ENCODE results near the gene CCDC134. TPM values are rescaled to one million over a fixed set of nuclear protein-coding genes. Genes with fewer than 3 reads are reported as not detected.
"Not testable (repeated sequence)": the region's sequence is repeated elsewhere in the genome, so short reads cannot be mapped to it uniquely, and the experiment has no call there.

The CCDC134 gene
- polyA plus RNA-seq, 4 donors = 2.2 to 7.6 (median 3.7) TPM

DNA sequence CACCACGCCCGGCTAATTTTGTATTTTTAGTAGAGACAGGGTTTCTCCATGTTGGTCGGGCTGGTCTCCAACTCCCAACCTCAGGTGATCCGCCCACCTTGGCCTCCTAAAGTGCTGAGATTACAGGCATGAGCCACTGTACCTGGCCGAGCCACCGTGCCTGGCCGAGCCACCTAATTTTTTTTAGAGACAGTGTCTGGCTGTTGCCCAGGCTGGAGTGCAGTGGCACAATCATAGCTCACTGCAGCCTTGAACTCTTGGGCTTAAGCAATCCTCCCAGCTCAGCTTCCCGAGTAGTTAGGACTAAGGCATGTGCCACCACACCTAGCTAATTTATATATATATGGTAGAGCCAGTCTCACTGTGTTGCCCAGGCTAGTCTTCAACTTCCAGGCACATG lies 35.0 kb downstream of the CCDC134 start:
- H3K27me3 ChIP-seq (ENCODE audit: control insufficient read depth in 3 of 3, insufficient read depth in 3 of 3, low read length in 3 of 3); DNase-seq; FAIRE-seq; H3K4me1 ChIP-seq (ENCODE audit: control insufficient read depth in 3 of 3, insufficient read depth in 2 of 3, low read depth in 1 of 3, low read length in 2 of 3); H3K9me3 ChIP-seq (ENCODE audit: control insufficient read depth in 2 of 2, insufficient read depth in 1 of 2, low read depth in 1 of 2, low read length in 1 of 2); H3K27ac ChIP-seq (ENCODE audit: low read depth in 1 of 3, low read length in 2 of 3); H3K4me3 ChIP-seq (ENCODE audit: low read depth in 1 of 3, low read length in 3 of 3): not testable (repeated sequence)
- H3K36me3 ChIP-seq (ENCODE audit: control insufficient read depth in 3 of 3, insufficient read depth in 2 of 3, low read depth in 1 of 3, low read length in 3 of 3) = peaks cover 0 to 21% (median 0%) of the 10 kb centered on the region in 3 donors
- WGBS, 3 donors = 80 to 92% (median 85%) methylated on average over 6 to 8 of the region's 8 CpGs

DNA sequence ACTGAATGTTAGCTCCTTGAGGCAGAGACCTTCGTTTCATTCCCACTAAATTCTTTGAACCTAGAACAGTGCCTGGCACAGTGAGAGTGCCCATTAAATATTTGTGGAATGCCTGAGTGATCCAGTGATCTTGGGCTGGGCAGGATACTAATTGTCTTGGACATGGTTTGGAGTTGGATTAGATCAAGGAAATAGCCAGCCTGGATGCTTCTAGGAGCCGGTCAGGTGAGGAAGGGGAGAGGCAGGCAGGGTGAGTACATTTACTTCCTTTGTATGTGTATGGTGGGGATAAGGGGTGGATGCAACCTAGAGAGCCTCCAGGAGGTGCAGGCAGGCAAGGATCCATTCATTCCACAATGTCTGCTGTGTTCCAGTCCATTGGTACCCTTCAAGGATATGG lies 36.1 kb downstream of the CCDC134 start:
- WGBS, 3 donors = 84 to 95% (median 90%) methylated on average over 2 of the region's 2 CpGs
- Histone ChIP-seq H3K4me3 (ENCODE audit: low read depth in 1 of 3, low read length in 3 of 3) (no peak overlapping the region), H3K4me1 (ENCODE audit: control insufficient read depth in 3 of 3, insufficient read depth in 2 of 3, low read depth in 1 of 3, low read length in 2 of 3) (peaks cover 6 to 16% (median 12%) of the 10 kb centered on the region in 3 donors), H3K36me3 (ENCODE audit: control insufficient read depth in 3 of 3, insufficient read depth in 2 of 3, low read depth in 1 of 3, low read length in 3 of 3) (peaks cover 0 to 25% (median 0%) of the 10 kb centered on the region in 3 donors), H3K27ac (ENCODE audit: low read depth in 1 of 3, low read length in 2 of 3) (no peak overlapping the region), H3K9me3 (ENCODE audit: control insufficient read depth in 2 of 2, insufficient read depth in 1 of 2, low read depth in 1 of 2, low read length in 1 of 2) (no peaks in the 10 kb centered on the region), H3K27me3 (ENCODE audit: control insufficient read depth in 3 of 3, insufficient read depth in 3 of 3, low read length in 3 of 3) (no peaks in the 10 kb centered on the region)
- DNase-seq (no peak), FAIRE-seq (no peak)

DNA sequence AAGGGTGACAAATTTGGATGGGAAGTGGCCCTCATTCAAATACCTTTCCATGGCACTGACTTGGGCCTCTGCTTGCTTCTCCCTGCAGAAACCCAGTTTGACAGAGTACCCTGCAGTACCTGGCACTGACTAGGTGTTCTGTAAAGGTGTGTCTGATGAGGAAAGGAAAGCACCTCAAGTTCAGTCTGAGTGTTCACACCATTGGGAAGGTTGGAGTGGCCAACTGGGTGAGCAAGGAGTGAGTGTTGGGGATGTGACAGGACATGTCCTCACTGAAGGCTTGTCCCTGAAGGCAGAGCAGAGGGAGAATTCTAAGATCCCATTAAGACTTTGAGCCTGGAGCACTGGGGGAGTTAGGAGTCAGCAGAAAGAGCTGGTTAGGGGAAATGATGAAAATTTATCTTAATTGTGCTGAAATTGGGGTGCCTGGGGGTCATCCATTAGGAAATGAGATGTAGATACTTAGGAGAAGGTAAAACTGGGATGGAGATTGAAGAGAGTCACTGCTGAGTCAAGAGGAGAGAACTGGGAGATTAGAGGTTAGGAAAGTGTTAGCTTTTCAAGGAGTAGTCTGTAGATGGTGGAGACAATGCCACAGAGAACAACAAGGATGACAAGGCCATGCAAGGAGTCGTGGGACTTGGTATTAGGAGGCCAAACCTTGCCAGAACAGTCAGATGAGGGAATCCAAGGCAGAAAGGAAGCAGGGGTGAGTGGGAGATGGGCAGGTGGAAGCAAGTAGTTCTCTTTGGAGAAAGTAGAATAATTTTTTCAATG lies 38.6 kb downstream of the CCDC134 start:
- Histone ChIP-seq H3K27me3 (ENCODE audit: control insufficient read depth in 3 of 3, insufficient read depth in 3 of 3, low read length in 3 of 3) (no peaks in the 10 kb centered on the region), H3K36me3 (ENCODE audit: control insufficient read depth in 3 of 3, insufficient read depth in 2 of 3, low read depth in 1 of 3, low read length in 3 of 3) (peaks cover 0 to 29% (median 0%) of the 10 kb centered on the region in 3 donors), H3K9me3 (ENCODE audit: control insufficient read depth in 2 of 2, insufficient read depth in 1 of 2, low read depth in 1 of 2, low read length in 1 of 2) (no peaks in the 10 kb centered on the region), H3K27ac (ENCODE audit: low read depth in 1 of 3, low read length in 2 of 3) (peak overlapping the region in 1 of 3 donors; percentile 34), H3K4me1 (ENCODE audit: control insufficient read depth in 3 of 3, insufficient read depth in 2 of 3, low read depth in 1 of 3, low read length in 2 of 3) (peaks cover 6 to 20% (median 16%) of the 10 kb centered on the region in 3 donors), H3K4me3 (ENCODE audit: low read depth in 1 of 3, low read length in 3 of 3) (no peak overlapping the region)
- DNase-seq = no peak
- WGBS, 3 donors = 48 to 72% (median 63%) methylated on average over 1 of the region's 1 CpG
- FAIRE-seq = no peak

DNA sequence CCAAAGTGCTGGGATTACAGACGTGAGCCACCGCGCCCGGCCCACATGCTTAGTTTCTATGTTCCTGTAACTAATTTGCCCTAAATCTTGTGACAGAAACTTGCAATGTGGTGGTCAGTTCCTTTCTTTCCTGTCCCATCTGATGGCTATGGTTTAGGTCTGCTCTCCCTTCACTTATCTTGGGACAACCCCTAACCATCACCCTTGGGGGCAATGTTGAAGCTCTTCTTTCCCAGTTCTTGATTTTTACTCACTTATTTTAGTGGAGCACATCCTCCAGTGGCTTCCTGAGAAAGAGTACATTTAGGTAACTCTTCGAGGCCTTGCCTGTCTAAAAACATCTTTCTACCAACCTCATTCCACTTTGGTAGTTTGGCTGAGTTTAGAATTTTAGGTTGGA lies 39.7 kb downstream of the CCDC134 start:
- DNase-seq (no peak), FAIRE-seq (no peak)
- H3K27me3 ChIP-seq (ENCODE audit: control insufficient read depth in 3 of 3, insufficient read depth in 3 of 3, low read length in 3 of 3) = no peaks in the 10 kb centered on the region
- H3K36me3 ChIP-seq (ENCODE audit: control insufficient read depth in 3 of 3, insufficient read depth in 2 of 3, low read depth in 1 of 3, low read length in 3 of 3) = peaks cover 0 to 29% (median 0%) of the 10 kb centered on the region in 3 donors
- H3K4me1 ChIP-seq (ENCODE audit: control insufficient read depth in 3 of 3, insufficient read depth in 2 of 3, low read depth in 1 of 3, low read length in 2 of 3) = peaks cover 4 to 16% (median 12%) of the 10 kb centered on the region in 3 donors
- no peak overlapping the region for H3K4me3 ChIP-seq (ENCODE audit: low read depth in 1 of 3, low read length in 3 of 3)
- no peaks in the 10 kb centered on the region for H3K9me3 ChIP-seq (ENCODE audit: control insufficient read depth in 2 of 2, insufficient read depth in 1 of 2, low read depth in 1 of 2, low read length in 1 of 2)
- no peak overlapping the region for H3K27ac ChIP-seq (ENCODE audit: low read depth in 1 of 3, low read length in 2 of 3)
- 91 to 92% (median 92%) methylated on average over 5 of the region's 5 CpGs for WGBS, 3 donors

DNA sequence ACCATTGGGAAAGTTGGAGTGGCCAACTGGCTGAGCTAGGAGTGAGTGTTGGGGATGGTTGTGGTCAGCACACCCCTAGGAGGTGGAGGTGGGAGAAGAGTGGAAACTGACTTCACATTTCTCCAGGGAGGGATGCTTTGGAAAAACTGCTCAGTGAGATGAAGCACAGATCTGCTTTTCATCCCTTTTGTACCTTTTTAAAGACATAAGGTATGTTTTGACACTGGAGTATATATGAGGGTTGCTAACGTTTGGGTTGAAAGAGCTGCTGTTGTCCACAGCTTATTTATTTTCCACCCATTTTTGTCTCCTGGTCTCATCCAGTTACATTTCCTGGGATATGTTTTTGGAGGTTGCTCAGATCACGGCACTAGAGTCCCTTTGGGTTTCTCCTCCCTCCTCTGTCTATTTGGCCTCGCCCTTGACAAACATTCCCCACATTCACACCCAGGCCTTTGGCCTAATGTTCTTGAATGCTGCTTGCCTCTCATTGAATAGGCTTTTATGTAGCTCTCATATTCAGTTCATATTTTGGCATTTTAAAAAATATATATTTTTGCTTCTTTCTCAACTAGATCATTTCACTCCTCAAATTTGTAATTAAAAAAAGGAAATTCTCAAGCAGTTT lies 40.7 kb downstream of the CCDC134 start:
- FAIRE-seq (no peak), DNase-seq (peak in 1 of 2 donors; percentile 75)
- no peaks in the 10 kb centered on the region for H3K27me3 ChIP-seq (ENCODE audit: control insufficient read depth in 3 of 3, insufficient read depth in 3 of 3, low read length in 3 of 3)
- peaks cover 4 to 19% (median 15%) of the 10 kb centered on the region in 3 donors for H3K4me1 ChIP-seq (ENCODE audit: control insufficient read depth in 3 of 3, insufficient read depth in 2 of 3, low read depth in 1 of 3, low read length in 2 of 3)
- H3K36me3 ChIP-seq (ENCODE audit: control insufficient read depth in 3 of 3, insufficient read depth in 2 of 3, low read depth in 1 of 3, low read length in 3 of 3) = peaks cover 0 to 22% (median 0%) of the 10 kb centered on the region in 3 donors
- H3K4me3 ChIP-seq (ENCODE audit: low read depth in 1 of 3, low read length in 3 of 3) = no peak overlapping the region
- H3K9me3 ChIP-seq (ENCODE audit: control insufficient read depth in 2 of 2, insufficient read depth in 1 of 2, low read depth in 1 of 2, low read length in 1 of 2) = no peaks in the 10 kb centered on the region
- peak overlapping the region in 1 of 3 donors; percentile 78 for H3K27ac ChIP-seq (ENCODE audit: low read depth in 1 of 3, low read length in 2 of 3)
- WGBS, 3 donors = 7 to 40% (median 35%) methylated on average over 3 of the region's 3 CpGs

DNA sequence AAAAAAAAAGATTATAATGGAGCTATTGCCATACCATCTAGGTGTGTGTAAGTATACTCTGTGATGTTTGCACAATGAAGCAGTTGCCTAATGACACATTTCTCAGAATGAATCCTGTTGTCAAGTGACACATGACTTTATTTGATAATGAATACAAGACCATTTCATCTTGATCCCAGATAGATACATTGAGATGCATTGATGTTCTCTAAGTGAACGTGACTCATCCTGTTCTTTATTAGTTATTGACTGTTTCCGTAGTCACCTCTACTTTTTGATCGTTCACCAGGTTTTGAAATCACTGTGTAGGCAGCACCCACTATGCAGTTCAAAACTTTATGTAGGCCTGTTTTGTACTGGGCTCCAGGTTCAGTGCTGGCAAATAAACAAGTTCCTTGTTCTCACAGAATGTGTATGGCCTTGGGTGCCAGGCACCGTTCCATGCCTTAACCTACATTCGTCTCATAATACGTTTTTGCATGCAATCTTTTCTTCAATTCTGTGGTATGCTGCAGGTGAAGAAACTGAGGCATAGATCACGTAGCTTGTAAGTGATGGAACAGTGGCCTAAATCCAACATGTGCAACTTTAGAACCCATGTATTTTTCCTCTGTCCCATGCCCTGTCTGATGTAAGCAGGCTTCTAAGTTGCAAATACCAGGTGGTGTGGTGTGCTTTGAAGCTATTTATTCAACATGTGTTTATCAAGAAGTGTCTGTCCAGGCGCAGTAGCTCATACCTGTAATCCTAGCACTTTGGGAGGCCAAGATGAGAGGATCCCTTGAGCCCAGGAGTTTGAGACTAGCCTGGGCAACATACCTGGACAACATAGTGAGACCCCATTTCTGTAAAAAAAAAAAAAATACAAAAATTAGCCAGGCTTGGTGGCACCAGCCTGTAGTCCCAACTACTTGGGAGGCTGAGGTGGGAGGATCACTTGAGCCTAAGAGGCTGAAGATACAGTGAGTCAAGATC lies 42.8 kb downstream of the CCDC134 start:
- Histone ChIP-seq H3K9me3 (ENCODE audit: control insufficient read depth in 2 of 2, insufficient read depth in 1 of 2, low read depth in 1 of 2, low read length in 1 of 2) (no peaks in the 10 kb centered on the region), H3K27ac (ENCODE audit: low read depth in 1 of 3, low read length in 2 of 3) (no peak overlapping the region), H3K36me3 (ENCODE audit: control insufficient read depth in 3 of 3, insufficient read depth in 2 of 3, low read depth in 1 of 3, low read length in 3 of 3) (peaks cover 0 to 17% (median 0%) of the 10 kb centered on the region in 3 donors), H3K4me3 (ENCODE audit: low read depth in 1 of 3, low read length in 3 of 3) (no peak overlapping the region), H3K27me3 (ENCODE audit: control insufficient read depth in 3 of 3, insufficient read depth in 3 of 3, low read length in 3 of 3) (no peaks in the 10 kb centered on the region), H3K4me1 (ENCODE audit: control insufficient read depth in 3 of 3, insufficient read depth in 2 of 3, low read depth in 1 of 3, low read length in 2 of 3) (peaks cover 5 to 25% (median 11%) of the 10 kb centered on the region in 3 donors)
- DNase-seq = no peak
- WGBS, 3 donors = 67 to 81% (median 78%) methylated on average over 8 of the region's 8 CpGs
- no peak for FAIRE-seq

DNA sequence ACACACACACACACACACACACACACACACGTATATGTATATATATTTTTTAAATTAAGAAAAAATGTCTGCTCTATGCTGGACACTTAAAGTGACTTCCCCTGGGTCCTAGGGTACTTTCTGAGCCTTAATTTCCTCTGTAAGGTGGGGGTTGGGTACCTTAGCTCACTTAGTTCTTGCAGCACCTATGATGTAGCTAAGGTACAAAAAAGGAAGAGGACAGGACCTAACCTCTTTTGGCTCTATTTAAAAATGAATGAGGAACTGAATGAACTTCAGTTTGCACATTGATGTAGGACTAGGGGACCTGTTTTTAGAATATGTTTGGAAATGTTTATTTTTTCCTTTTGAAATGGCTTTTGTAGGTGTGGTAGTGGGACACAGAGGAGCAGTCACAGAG lies 43.6 kb downstream of the CCDC134 start:
- Histone ChIP-seq H3K4me1 (ENCODE audit: control insufficient read depth in 3 of 3, insufficient read depth in 2 of 3, low read depth in 1 of 3, low read length in 2 of 3) (peaks cover 8 to 29% (median 14%) of the 10 kb centered on the region in 3 donors), H3K9me3 (ENCODE audit: control insufficient read depth in 2 of 2, insufficient read depth in 1 of 2, low read depth in 1 of 2, low read length in 1 of 2) (no peaks in the 10 kb centered on the region), H3K4me3 (ENCODE audit: low read depth in 1 of 3, low read length in 3 of 3) (no peak overlapping the region), H3K27ac (ENCODE audit: low read depth in 1 of 3, low read length in 2 of 3) (no peak overlapping the region), H3K27me3 (ENCODE audit: control insufficient read depth in 3 of 3, insufficient read depth in 3 of 3, low read length in 3 of 3) (no peaks in the 10 kb centered on the region), H3K36me3 (ENCODE audit: control insufficient read depth in 3 of 3, insufficient read depth in 2 of 3, low read depth in 1 of 3, low read length in 3 of 3) (peaks cover 0 to 12% (median 0%) of the 10 kb centered on the region in 3 donors)
- WGBS, 3 donors = 58 to 92% (median 64%) methylated on average over 1 of the region's 1 CpG
- DNase-seq (no peak), FAIRE-seq (no peak)

DNA sequence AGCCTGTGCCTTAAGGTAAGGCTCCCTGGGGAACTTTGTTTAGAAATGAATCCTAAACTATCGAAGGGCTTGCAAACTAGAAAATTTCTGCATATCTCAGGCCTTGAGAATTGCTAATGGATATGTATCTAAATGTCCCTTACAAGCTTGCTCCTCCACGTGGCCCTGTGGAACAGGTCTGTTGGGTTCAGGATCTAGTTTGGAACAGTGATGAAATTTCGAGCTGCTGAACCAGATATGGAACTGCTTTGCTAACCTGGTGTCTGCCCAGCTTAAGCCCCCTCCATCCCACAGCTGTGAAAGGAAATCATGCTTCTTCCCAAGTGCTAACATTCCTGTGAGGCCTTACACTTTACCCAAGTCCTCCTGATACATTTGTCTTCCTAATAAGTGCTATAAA lies 44.0 kb downstream of the CCDC134 start:
- no peak for DNase-seq
- Histone ChIP-seq H3K36me3 (ENCODE audit: control insufficient read depth in 3 of 3, insufficient read depth in 2 of 3, low read depth in 1 of 3, low read length in 3 of 3) (peaks cover 0 to 15% (median 0%) of the 10 kb centered on the region in 3 donors), H3K4me3 (ENCODE audit: low read depth in 1 of 3, low read length in 3 of 3) (no peak overlapping the region), H3K9me3 (ENCODE audit: control insufficient read depth in 2 of 2, insufficient read depth in 1 of 2, low read depth in 1 of 2, low read length in 1 of 2) (no peaks in the 10 kb centered on the region), H3K4me1 (ENCODE audit: control insufficient read depth in 3 of 3, insufficient read depth in 2 of 3, low read depth in 1 of 3, low read length in 2 of 3) (peaks cover 7 to 29% (median 14%) of the 10 kb centered on the region in 3 donors), H3K27ac (ENCODE audit: low read depth in 1 of 3, low read length in 2 of 3) (no peak overlapping the region), H3K27me3 (ENCODE audit: control insufficient read depth in 3 of 3, insufficient read depth in 3 of 3, low read length in 3 of 3) (no peaks in the 10 kb centered on the region)
- WGBS, 3 donors = 29 to 52% (median 50%) methylated on average over 3 of the region's 3 CpGs
- no peak for FAIRE-seq

All from small intestine (tissue), 7 donors.